HK-2 (cell line): ENCODE data around the gene MOB1A.

Experiments used
- DNase-seq: peaks from one replicate; pipeline ENCODE4 v3.0.0-alpha.2; 2018; ENCODE audit not compliant: unreplicated experiment

Gene MOB1A

DNA sequence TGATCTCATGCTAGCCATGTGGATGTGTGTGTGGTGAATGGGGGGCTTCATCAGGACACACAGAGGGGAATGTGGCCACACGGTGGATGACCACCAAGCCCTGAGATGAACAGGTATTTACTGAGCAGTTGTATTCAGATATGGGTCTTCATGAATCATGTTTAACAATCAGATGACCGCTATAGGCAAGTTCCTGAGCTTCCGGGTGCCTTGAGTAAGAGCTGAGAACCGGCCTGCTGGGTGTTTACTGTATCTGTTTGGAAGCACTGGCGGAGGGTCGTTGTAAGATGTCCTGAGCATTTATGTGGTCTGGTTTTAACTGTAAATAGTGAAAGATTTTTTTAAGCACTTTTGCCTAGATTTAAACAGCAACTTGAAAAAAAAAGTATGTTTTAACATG, 74.9 kb downstream of the MOB1A start:
- no peak for DNase-seq
